ENCODE measurements around the gene WIPF3.

WIPF3 gene

GRCh38 chr7:29926741-29927140 lies 120.4 kb downstream of the WIPF3 start:
- TF ChIP-seq CTCF (IDR thresholded peaks at IDR 0.05; ENCODE audit: low read depth, low read length), result no peak
- no peak overlapping the region for H3K4me3 ChIP-seq (ENCODE audit: low read depth, low read length)
- no peaks in the 10 kb centered on the region for H3K9me3 ChIP-seq
- no peaks in the 10 kb centered on the region for H3K4me1 ChIP-seq
- no peaks in the 10 kb centered on the region for H3K27me3 ChIP-seq
- peaks cover 31% of the 10 kb centered on the region for H3K36me3 ChIP-seq
- DNase-seq, result no peak

DNA sequence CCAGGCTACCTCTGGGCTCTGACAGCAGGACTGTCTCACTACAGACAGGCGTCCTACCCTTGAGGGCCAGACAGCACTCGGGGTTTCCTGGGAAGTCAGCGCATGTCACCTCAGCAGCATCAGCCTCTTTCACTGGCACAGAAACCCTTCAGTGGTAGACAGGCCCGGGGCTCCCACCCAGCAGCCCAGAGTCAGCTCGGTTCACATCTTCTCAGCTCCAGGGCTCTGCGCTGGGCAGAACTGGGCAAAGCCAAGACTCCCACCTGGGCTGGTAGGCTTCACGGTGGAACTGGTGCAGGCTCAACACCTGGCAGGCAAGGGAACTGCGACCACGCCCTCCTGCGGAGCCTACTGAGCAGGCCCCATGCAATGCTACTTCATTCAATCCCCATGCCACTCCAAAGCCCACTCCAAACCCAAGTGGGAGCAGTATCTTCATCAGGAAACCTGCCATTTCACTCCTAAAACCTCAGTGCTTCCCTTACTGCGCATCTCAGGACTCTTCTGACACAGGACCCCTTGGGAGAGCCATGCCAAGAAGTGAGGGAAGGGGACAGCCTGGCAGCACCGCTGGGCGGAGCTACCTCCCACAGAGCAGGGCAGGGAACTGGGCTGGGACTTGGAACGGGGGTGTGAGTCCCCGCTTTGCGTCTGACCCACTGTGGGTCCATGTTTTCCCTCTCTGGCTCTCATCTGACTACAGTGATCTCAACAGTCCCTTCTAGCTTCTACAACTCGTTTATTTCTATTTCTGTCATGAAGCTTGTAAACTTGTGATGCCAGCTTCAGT lies 122.9 kb downstream of the WIPF3 start:
- TF ChIP-seq CTCF (IDR thresholded peaks at IDR 0.05; ENCODE audit: low read depth, low read length), result no peak
- no peak overlapping the region for H3K4me3 ChIP-seq (ENCODE audit: low read depth, low read length)
- no peaks in the 10 kb centered on the region for H3K4me1 ChIP-seq
- no peaks in the 10 kb centered on the region for H3K9me3 ChIP-seq
- peaks cover 37% of the 10 kb centered on the region for H3K36me3 ChIP-seq
- no peak for DNase-seq
- H3K27me3 ChIP-seq, result no peaks in the 10 kb centered on the region

DNA sequence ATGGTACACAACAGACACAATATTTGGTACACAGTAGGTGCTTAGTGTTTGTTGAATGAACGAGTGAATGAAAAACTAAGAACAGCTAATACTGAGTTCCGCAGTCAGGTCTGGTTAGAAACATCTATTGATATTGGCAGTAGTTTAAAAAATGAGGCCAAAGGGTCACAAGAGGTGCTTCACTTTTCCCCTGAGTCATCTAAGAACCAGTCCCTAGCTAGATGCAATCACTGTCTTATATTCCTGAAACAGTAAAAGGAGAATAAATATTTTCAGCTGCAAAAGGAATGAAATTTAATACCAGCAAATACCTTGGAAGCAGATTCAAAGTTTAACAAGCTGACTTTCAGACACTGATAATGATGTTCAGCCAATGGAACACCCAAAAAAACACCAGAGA lies 128.8 kb downstream of the WIPF3 start:
- no peak for DNase-seq
- no peaks in the 10 kb centered on the region for H3K27me3 ChIP-seq
- no peaks in the 10 kb centered on the region for H3K4me1 ChIP-seq
- peaks cover 82% of the 10 kb centered on the region for H3K36me3 ChIP-seq
- H3K9me3 ChIP-seq, result no peaks in the 10 kb centered on the region
- no peak for TF ChIP-seq CTCF (IDR thresholded peaks at IDR 0.05; ENCODE audit: low read depth, low read length)
- no peak overlapping the region for H3K4me3 ChIP-seq (ENCODE audit: low read depth, low read length)

DNA sequence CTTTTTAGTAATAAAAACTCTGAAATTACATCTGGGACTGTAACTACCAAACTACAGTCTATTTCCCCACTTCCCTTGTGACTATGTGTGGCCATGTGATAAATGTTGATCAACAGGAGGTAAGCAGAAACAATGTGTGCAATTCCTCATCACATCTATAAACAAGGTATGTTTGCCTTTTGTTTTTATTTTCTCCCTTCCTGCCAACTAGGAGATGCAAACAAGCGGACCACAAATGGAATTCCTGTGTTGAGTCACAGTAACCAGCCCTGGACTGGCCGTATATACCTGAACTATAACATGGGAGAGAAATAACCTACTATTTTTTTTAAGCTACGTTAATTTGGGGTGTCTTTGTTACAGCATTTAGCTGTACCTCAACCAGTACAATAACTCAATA lies 130.8 kb downstream of the WIPF3 start:
- no peaks in the 10 kb centered on the region for H3K27me3 ChIP-seq
- DNase-seq, result no peak
- no peaks in the 10 kb centered on the region for H3K9me3 ChIP-seq
- peaks cover 82% of the 10 kb centered on the region for H3K36me3 ChIP-seq
- H3K4me3 ChIP-seq (ENCODE audit: low read depth, low read length), result no peak overlapping the region
- no peak for TF ChIP-seq CTCF (IDR thresholded peaks at IDR 0.05; ENCODE audit: low read depth, low read length)
- no peaks in the 10 kb centered on the region for H3K4me1 ChIP-seq

GRCh38 chr7:29940199-29940598 lies 133.9 kb downstream of the WIPF3 start:
- no peaks in the 10 kb centered on the region for H3K9me3 ChIP-seq
- no peak for TF ChIP-seq CTCF (IDR thresholded peaks at IDR 0.05; ENCODE audit: low read depth, low read length)
- no peaks in the 10 kb centered on the region for H3K4me1 ChIP-seq
- no peak overlapping the region for H3K4me3 ChIP-seq (ENCODE audit: low read depth, low read length)
- H3K36me3 ChIP-seq, result peaks cover 83% of the 10 kb centered on the region
- no peak for DNase-seq
- no peaks in the 10 kb centered on the region for H3K27me3 ChIP-seq

GRCh38 chr7:29945259-29945809 lies 139.0 kb downstream of the WIPF3 start:
- no peak overlapping the region for H3K4me3 ChIP-seq (ENCODE audit: low read depth, low read length)
- H3K9me3 ChIP-seq, result no peaks in the 10 kb centered on the region
- DNase-seq, result no peak
- no peaks in the 10 kb centered on the region for H3K27me3 ChIP-seq
- peaks cover 72% of the 10 kb centered on the region for H3K36me3 ChIP-seq
- H3K4me1 ChIP-seq, result no peaks in the 10 kb centered on the region
- TF ChIP-seq CTCF (IDR thresholded peaks at IDR 0.05; ENCODE audit: low read depth, low read length), result no peak

Measured in BE2C (cell line).